DND-41 (cell line): ENCODE results near the gene ZFP36.

Experiments
- CTCF ChIP-seq: IDR thresholded peaks from 2 replicates; pipeline ENCODE4 v1.5.1; 2012; ENCODE audit warnings: borderline replicate concordance, low read length, moderate library complexity, mild to moderate bottlenecking; ENCODE audit not compliant: poor library complexity, severe bottlenecking; ENCODE audit errors: extremely low read depth
- EZH2 ChIP-seq: IDR thresholded peaks from 3 replicates; pipeline ENCODE4 v1.6.1; 2012; ENCODE audit warnings: borderline replicate concordance, low read depth, mild to moderate bottlenecking, moderate library complexity, low read length, inconsistent platforms; ENCODE audit not compliant: severe bottlenecking

GRCh38 chr19:39413911-39414608 lies 7.4 kb downstream of the ZFP36 start:
- TF ChIP-seq CTCF (peak; percentile 44), EZH2 (no peak)
